Activated CD4-positive, alpha-beta memory T cell treated with anti-CD3 and anti-CD28 coated beads for 36 hours (primary cell): ENCODE data around the gene CD84. TPM values are rescaled to one million over a fixed set of nuclear protein-coding genes. Genes with fewer than 3 reads are reported as not detected.
A peak's percentile ranks its signal among the peaks of the same experiment; 100 is the strongest.
"Not testable (repeated sequence)": the region's sequence is repeated elsewhere in the genome, so short reads cannot be mapped to it uniquely, and the experiment has no call there.

Experiments used
- CTCF ChIA-PET: fragments of 350-600 bp; sonication (Branson Sonifier 250); formaldehyde crosslinking; loops from one replicate; lab custom pipeline; 2021; ENCODE audit warnings: antibody characterized with exemption, inconsistent platforms; lab: Charles Lee
- POLR2A ChIA-PET: fragments of 350-600 bp; sonication (Branson Sonifier 250); formaldehyde crosslinking; loops from one replicate; lab custom pipeline; 2021; ENCODE audit warnings: antibody characterized with exemption; lab: Charles Lee
- DNase-seq: peaks from one replicate; pipeline ENCODE4 v3.0.0-alpha.2; 2020
- H3K27ac Mint-ChIP-seq: one replicate; pipeline ENCODE4 v1.8.0; 2021; ENCODE audit warnings: mixed read lengths
- H3K27me3 Mint-ChIP-seq: one replicate; pipeline ENCODE4 v1.8.0; 2021; ENCODE audit warnings: mixed read lengths
- H3K36me3 Mint-ChIP-seq: one replicate; pipeline ENCODE4 v1.8.0; 2021; ENCODE audit warnings: mixed read lengths
- H3K4me1 Mint-ChIP-seq: one replicate; pipeline ENCODE4 v1.8.0; 2021; ENCODE audit warnings: low read depth, mixed read lengths
- H3K4me3 Mint-ChIP-seq: one replicate; pipeline ENCODE4 v1.8.0; 2021; ENCODE audit warnings: mild to moderate bottlenecking, mixed read lengths
- H3K9me3 Mint-ChIP-seq: one replicate; pipeline ENCODE4 v1.8.0; 2021; ENCODE audit warnings: mixed read lengths
- intact Hi-C: fragments of 100-400 bp; cut with micrococcal nuclease; formaldehyde crosslinking; loops from one replicate; pipeline ENCODE4 v1.15.1; 2023
- total RNA-seq, 2 experiments: library from RNA; stranded (reverse); gene quantifications; one replicate each; pipeline ENCODE4 v1.2.3, GENCODE V29; 2021

CD84 gene
- total RNA-seq, 2 experiments from 2014 or later = 18.6 to 20.2 TPM

DNA sequence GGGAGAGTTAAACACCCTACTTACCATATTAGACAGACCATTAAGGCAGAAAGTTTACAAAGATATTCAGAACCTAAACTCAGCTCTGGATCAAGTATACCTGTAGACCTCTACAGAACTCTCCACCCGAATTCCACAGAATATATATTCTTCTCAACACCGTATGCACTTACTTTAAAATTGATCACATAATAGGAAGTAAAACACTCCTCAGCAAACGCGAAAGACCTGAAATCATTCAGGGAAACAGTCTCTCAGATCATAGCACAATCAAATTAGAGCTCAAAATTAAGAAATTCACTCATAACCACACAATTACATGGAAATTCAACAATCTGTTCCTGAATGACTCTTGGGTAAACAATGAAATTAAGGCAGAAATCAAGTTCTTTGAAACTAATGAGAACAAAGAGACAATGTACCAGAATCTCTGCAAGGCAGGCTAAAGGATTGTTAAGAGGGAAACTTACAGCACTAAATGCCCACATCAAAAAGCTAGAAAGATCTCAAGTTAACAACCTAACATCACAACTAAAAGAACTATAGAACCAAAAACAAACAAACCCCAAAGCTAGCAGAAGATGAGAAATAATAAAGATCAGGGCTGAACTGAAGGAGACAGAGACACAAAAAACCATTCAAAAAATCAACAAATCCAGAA is 19.1 kb downstream of the CD84 start:
- no peak for DNase-seq
- intact Hi-C loops = loop anchor here (2.0 kb wide), 1 partner anchor 17 kb away; no protein-coding TSS in a partner anchor
- ChIA-PET POLR2A (interaction anchor here (0.9 to 3.8 kb wide), 6 partner anchors 16 to 148 kb away, joined by 3 to 31 read pairs (median 5); no protein-coding TSS in a partner anchor), CTCF (interaction anchor here (0.7 to 11.7 kb wide), 10 partner anchors 10 to 47 kb away, joined by 3 to 129 read pairs (median 4); no protein-coding TSS in a partner anchor)
- H3K36me3 Mint-ChIP-seq = peaks cover 21% of the 10 kb centered on the region
- no peaks in the 10 kb centered on the region for H3K27me3 Mint-ChIP-seq
- H3K4me3 Mint-ChIP-seq = peak overlapping the region; percentile 71
- peaks cover 79% of the 10 kb centered on the region for H3K4me1 Mint-ChIP-seq
- H3K9me3 Mint-ChIP-seq = peaks cover 14% of the 10 kb centered on the region
- H3K27ac Mint-ChIP-seq = peak overlapping the region; percentile 91

DNA sequence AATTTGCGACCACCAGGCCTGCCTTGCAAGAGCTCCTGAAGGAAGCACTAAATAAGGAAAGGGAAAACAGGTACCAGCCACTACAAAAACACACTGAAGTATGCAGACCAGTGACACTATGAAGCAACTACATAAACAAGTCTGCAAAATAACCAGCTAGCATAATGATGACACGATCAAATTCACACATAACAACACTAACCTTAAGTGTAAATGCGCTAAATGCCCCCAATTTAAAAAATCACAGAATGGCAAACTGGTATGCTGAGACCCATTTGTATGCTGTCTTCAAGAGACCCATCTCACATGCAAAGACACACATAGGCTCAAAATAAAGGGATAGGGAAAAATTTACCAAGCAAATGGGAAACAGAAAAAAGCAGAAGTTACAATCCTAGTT is 19.9 kb downstream of the CD84 start:
- not testable (repeated sequence) for DNase-seq
- H3K4me1 Mint-ChIP-seq = peaks cover 73% of the 10 kb centered on the region
- H3K36me3 Mint-ChIP-seq = peaks cover 21% of the 10 kb centered on the region

DNA sequence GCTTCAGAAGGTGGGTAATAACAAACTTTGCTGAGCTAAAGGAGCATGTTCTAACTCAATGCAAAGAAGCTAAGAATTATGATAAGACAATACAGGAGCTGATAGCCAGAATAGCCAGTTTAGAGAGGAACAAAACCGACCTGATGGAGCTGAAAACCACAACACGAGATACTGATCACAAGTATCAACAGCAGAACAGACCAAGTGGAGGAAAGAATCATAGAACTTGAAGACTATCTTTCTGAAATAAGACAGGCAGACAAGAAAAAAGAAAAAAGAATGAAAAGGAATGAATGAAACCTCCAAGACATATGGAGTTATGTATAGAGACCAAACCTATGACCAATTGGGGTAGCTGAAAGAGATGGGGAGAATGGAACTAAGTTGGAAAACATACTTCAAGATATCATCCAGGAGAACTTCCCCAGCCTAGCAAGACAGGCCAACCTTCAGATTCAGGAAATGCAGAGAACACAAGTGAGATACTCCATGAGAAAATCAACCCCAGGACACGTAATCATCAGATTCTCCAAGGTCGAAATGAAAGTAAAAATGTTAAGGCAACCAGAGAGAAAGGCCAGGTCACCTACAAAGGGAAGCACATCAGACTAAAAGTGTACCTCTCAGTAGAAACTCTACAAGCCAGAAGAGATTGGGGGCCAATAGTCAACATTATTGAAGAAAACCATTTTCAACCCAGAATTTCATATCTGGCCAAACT is 20.5 kb downstream of the CD84 start:
- Mint-ChIP-seq H3K9me3 (peaks cover 14% of the 10 kb centered on the region), H3K4me3 (peak overlapping the region; percentile 71), H3K27ac (peak overlapping the region; percentile 91), H3K4me1 (peaks cover 71% of the 10 kb centered on the region), H3K36me3 (peaks cover 22% of the 10 kb centered on the region), H3K27me3 (no peaks in the 10 kb centered on the region)
- no peak for DNase-seq
- POLR2A ChIA-PET = interaction anchor here (1.2 to 3.8 kb wide), 5 partner anchors 14 to 88 kb away, joined by 3 to 31 read pairs (median 4); partner anchors contain the start of gene SLAMF1
- intact Hi-C loops = loop anchor here (1.0 kb wide), 1 partner anchor 9 kb away; no protein-coding TSS in a partner anchor
- CTCF ChIA-PET = interaction anchor here (1.0 to 11.7 kb wide), 6 partner anchors 9 to 64 kb away, joined by 3 to 129 read pairs (median 4); no protein-coding TSS in a partner anchor

More for the DNA sequence above, 19.9 kb downstream of the CD84 start:
- Mint-ChIP-seq H3K9me3 (peaks cover 14% of the 10 kb centered on the region), H3K27ac (peak overlapping the region; percentile 91), H3K4me3 (peak overlapping the region; percentile 71)
- not testable (repeated sequence) for H3K27me3 Mint-ChIP-seq
- ChIA-PET POLR2A (interaction anchor here (1.3 to 3.8 kb wide), 4 partner anchors 14 to 87 kb away, joined by 3 to 31 read pairs (median 4); partner anchors contain the start of gene SLAMF1), CTCF (interaction anchor here (0.8 to 11.7 kb wide), 6 partner anchors 9 to 48 kb away, joined by 3 to 129 read pairs (median 5); no protein-coding TSS in a partner anchor)
- intact Hi-C loops = loop anchor here (1.0 kb wide), 1 partner anchor 9 kb away; no protein-coding TSS in a partner anchor

GRCh38 chr1:160553778-160554177 is 25.5 kb downstream of the CD84 start:
- H3K27me3 Mint-ChIP-seq = no peaks in the 10 kb centered on the region
- POLR2A ChIA-PET = interaction anchor here (1.3 kb wide), 1 partner anchor 24 kb away, joined by 5 read pairs; no protein-coding TSS in a partner anchor
- H3K9me3 Mint-ChIP-seq = no peaks in the 10 kb centered on the region
- peaks cover 23% of the 10 kb centered on the region for H3K36me3 Mint-ChIP-seq
- intact Hi-C loops = no loop called here
- peaks cover 49% of the 10 kb centered on the region for H3K4me1 Mint-ChIP-seq
- DNase-seq = no peak
- no peak overlapping the region for H3K4me3 Mint-ChIP-seq
- CTCF ChIA-PET = interaction anchor here (1.5 to 11.7 kb wide), 3 partner anchors 11 to 68 kb away, joined by 3 to 129 read pairs (median 59); no protein-coding TSS in a partner anchor
- H3K27ac Mint-ChIP-seq = peak overlapping the region; percentile 16

GRCh38 chr1:160552425-160552824 is 26.9 kb downstream of the CD84 start:
- no peak for DNase-seq
- H3K9me3 Mint-ChIP-seq = no peaks in the 10 kb centered on the region
- ChIA-PET CTCF (interaction anchor here (1.2 to 11.7 kb wide), 4 partner anchors 9 to 70 kb away, joined by 3 to 129 read pairs (median 32); no protein-coding TSS in a partner anchor), POLR2A (interaction anchor here (1.1 kb wide), 1 partner anchor 52 kb away, joined by 4 read pairs; no protein-coding TSS in a partner anchor)
- H3K36me3 Mint-ChIP-seq = peaks cover 26% of the 10 kb centered on the region
- no peaks in the 10 kb centered on the region for H3K27me3 Mint-ChIP-seq
- intact Hi-C loops = no loop called here
- peak overlapping the region; percentile 46 for H3K27ac Mint-ChIP-seq
- peaks cover 45% of the 10 kb centered on the region for H3K4me1 Mint-ChIP-seq
- H3K4me3 Mint-ChIP-seq = no peak overlapping the region

GRCh38 chr1:160550572-160551034 is 28.7 kb downstream of the CD84 start:
- ChIA-PET CTCF (interaction anchor here (0.6 to 11.7 kb wide), 19 partner anchors 8 to 196 kb away, joined by 3 to 129 read pairs (median 4); no protein-coding TSS in a partner anchor), POLR2A (interaction anchor here (0.6 kb wide), 1 partner anchor 10 kb away, joined by 3 read pairs; no protein-coding TSS in a partner anchor)
- Mint-ChIP-seq H3K4me3 (no peak overlapping the region), H3K9me3 (no peaks in the 10 kb centered on the region), H3K36me3 (peaks cover 30% of the 10 kb centered on the region), H3K27me3 (no peaks in the 10 kb centered on the region), H3K4me1 (peaks cover 34% of the 10 kb centered on the region), H3K27ac (peak overlapping the region; percentile 61)
- peak; percentile 82 for DNase-seq
- intact Hi-C loops = loop anchor here (1.0 kb wide), 1 partner anchor 57 kb away; no protein-coding TSS in a partner anchor

DNA sequence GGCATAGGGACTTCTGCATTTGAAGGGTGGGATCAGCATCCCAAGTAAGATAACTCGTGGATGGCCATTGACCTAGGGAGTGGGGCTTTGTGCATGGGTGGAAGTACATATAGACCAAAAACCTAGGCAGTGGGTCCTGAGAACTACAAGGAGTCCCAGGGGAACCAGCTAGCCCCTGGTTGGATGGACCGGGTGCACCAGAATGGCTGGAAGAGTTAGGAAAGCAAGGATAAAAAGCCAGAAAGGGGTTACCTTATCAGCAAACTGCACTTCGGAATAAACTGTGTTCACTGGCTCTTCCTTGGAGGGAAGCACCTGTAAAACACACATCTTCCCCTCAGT is 29.7 kb downstream of the CD84 start:
- no peak overlapping the region for H3K4me3 Mint-ChIP-seq
- ChIA-PET CTCF (interaction anchor here (0.9 to 11.7 kb wide), 9 partner anchors 9 to 121 kb away, joined by 3 to 129 read pairs (median 4); no protein-coding TSS in a partner anchor), POLR2A (no interaction called here)
- intact Hi-C loops = loop anchor here (1.0 kb wide), 1 partner anchor 58 kb away; no protein-coding TSS in a partner anchor
- H3K4me1 Mint-ChIP-seq = peaks cover 40% of the 10 kb centered on the region
- DNase-seq = no peak
- H3K36me3 Mint-ChIP-seq = peaks cover 34% of the 10 kb centered on the region
- no peak overlapping the region for H3K27ac Mint-ChIP-seq
- H3K27me3 Mint-ChIP-seq = no peaks in the 10 kb centered on the region
- H3K9me3 Mint-ChIP-seq = no peaks in the 10 kb centered on the region

- CTCF ChIA-PET = interaction anchor here (1.3 to 11.7 kb wide), 3 partner anchors 9 to 59 kb away, joined by 3 to 129 read pairs (median 15); no protein-coding TSS in a partner anchor
- H3K36me3 Mint-ChIP-seq = peaks cover 33% of the 10 kb centered on the region
- DNase-seq = no peak
- no peaks in the 10 kb centered on the region for H3K27me3 Mint-ChIP-seq
- H3K4me3 Mint-ChIP-seq = no peak overlapping the region
- H3K9me3 Mint-ChIP-seq = no peaks in the 10 kb centered on the region
- intact Hi-C loops = no loop called here
- peaks cover 43% of the 10 kb centered on the region for H3K4me1 Mint-ChIP-seq
- POLR2A ChIA-PET = no interaction called here
- peak overlapping the region; percentile 46 for H3K27ac Mint-ChIP-seq
These were observed 30.2 kb downstream of the CD84 start for GRCh38 chr1:160548960-160549664.

- DNase-seq = no peak
- Mint-ChIP-seq H3K27ac (no peak overlapping the region), H3K4me3 (no peak overlapping the region), H3K4me1 (peaks cover 40% of the 10 kb centered on the region), H3K36me3 (peaks cover 29% of the 10 kb centered on the region), H3K9me3 (no peaks in the 10 kb centered on the region), H3K27me3 (no peaks in the 10 kb centered on the region)
- intact Hi-C loops = no loop called here
- CTCF ChIA-PET = interaction anchor here (0.8 to 11.7 kb wide), 3 partner anchors 59 to 119 kb away, joined by 4 to 134 read pairs (median 129); no protein-coding TSS in a partner anchor
- POLR2A ChIA-PET = no interaction called here
These were observed 31.1 kb downstream of the CD84 start for GRCh38 chr1:160548183-160548582.

DNA sequence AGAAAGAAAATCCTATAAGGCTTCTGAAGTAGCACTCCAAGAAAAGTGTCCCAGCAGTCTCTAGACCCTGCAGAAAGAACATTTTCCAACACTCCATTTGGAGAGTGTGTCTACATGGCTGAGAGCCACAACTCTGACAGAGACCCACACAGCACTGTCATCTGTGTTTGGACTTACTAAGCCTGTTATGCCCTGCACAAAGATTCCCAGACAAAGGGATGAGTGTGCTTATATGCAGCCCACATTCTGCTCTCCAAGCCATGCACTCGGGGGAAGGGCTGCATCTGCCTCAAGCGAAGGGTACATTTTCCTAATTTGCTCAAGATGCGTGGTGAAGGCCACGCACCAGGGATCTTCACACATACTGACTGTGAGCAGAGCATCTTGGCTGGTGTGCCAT is 31.9 kb downstream of the CD84 start:
- peaks cover 39% of the 10 kb centered on the region for H3K4me1 Mint-ChIP-seq
- no peaks in the 10 kb centered on the region for H3K27me3 Mint-ChIP-seq
- POLR2A ChIA-PET = no interaction called here
- H3K4me3 Mint-ChIP-seq = no peak overlapping the region
- H3K36me3 Mint-ChIP-seq = peaks cover 22% of the 10 kb centered on the region
- peak overlapping the region; percentile 14 for H3K27ac Mint-ChIP-seq
- CTCF ChIA-PET = interaction anchor here (0.8 to 9.4 kb wide), 2 partner anchors 60 to 119 kb away, joined by 4 to 134 read pairs; no protein-coding TSS in a partner anchor
- no peak for DNase-seq
- no peaks in the 10 kb centered on the region for H3K9me3 Mint-ChIP-seq
- intact Hi-C loops = no loop called here
